GM20000 (cell line): ENCODE data around the gene RIPOR2.

ENCODE experiments used
- DNase-seq: peaks from one replicate; pipeline ENCODE4 v3.0.0; 2012; ENCODE audit warnings: low spot score
- TF ChIP-seq, protein P1 (sequence below): IDR thresholded peaks from 2 replicates; pipeline ENCODE4 v1.5.1; 2012; ENCODE audit warnings: mild to moderate bottlenecking, control low read depth; ENCODE audit errors: extremely low read depth, missing control alignments

Gene RIPOR2

DNA sequence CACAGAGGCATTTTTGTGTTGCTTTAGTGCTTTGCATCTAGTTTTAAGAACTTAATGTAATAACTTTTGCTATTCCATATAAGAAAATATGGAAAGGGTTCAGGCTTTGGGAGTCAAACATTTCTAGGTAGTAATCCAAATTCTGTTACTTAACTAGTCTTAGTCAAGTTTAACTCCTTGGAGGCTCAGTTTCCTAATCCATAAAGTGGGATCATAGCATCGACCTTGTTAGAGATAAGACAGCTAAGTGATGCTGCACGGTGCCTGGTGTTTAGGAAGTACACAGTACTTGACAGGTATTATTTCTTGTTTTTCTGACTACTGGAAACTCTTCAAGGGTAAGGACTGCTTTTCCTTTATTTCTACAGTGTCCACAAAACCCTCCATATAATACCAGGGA, 112.6 kb downstream of the RIPOR2 start:
- DNase-seq, result no peak
- TF ChIP-seq, protein P1, sequence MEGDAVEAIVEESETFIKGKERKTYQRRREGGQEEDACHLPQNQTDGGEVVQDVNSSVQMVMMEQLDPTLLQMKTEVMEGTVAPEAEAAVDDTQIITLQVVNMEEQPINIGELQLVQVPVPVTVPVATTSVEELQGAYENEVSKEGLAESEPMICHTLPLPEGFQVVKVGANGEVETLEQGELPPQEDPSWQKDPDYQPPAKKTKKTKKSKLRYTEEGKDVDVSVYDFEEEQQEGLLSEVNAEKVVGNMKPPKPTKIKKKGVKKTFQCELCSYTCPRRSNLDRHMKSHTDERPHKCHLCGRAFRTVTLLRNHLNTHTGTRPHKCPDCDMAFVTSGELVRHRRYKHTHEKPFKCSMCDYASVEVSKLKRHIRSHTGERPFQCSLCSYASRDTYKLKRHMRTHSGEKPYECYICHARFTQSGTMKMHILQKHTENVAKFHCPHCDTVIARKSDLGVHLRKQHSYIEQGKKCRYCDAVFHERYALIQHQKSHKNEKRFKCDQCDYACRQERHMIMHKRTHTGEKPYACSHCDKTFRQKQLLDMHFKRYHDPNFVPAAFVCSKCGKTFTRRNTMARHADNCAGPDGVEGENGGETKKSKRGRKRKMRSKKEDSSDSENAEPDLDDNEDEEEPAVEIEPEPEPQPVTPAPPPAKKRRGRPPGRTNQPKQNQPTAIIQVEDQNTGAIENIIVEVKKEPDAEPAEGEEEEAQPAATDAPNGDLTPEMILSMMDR, result no peak

DNA sequence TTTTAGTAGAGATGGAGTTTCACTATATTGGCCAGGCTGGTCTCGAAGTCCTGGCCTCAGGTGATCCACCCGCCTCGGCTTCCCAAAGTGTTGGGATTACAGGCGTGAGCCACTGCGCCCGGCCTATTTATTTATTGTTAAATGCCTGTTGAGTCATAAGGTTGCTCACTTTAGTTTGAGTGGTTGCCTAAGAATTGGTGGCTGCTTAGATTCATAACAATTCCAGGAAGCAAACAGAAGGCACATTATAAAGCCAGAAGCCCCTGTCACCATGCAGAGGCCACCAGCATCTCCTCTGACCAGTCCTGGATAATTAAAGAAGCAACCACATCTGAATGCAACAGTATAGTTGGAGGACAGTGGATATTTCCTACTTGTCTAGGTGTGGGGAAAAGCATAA, 113.1 kb downstream of the RIPOR2 start:
- TF ChIP-seq, protein P1, result no peak
- no peak for DNase-seq

DNA sequence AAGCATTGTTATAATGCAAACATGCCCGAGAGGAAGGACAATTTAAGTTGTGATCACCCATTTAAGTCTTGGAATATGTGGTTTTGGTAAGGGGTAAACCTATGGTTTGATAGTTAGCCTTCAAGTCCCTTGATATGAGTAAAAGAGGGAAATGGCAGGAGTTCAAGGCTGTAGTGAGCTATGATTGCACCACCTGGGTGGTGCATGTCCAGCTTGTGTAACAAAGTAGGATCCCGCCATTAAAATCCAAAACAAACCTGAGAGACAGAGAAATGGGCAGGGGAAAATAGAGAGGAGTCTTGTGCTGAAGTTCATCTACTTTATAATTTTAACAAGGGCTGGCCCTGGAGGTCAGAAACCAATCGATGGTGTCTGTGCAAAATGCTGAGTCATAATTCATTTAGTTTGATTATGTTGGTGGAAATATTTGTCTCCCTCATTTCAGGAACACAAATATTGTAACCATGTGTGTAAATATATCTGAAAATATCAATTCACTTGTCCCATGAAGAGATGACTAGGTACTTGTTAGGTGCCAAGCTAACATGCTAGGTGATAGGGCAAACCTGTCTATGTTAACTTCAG, 113.8 kb downstream of the RIPOR2 start:
- no peak for DNase-seq
- TF ChIP-seq, protein P1, result no peak

DNA sequence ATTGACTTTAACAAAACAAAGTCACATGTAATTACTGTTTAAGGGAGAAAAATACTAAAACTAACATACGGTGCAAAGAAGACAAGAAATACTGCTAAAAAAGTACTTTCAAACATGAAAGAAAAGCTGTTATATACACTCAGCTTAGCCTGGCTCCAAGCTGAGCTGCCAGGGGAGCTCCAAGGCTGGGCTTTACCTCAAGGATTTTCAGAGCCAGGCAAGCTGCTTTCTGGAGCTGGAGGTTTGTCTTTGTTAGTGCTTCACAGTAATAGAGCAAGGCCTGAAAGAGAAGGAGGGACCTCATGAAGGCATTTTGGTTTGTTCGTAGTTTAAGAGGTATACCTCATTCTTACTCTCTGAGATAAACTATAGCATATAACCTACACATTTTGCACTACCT, 117.4 kb downstream of the RIPOR2 start:
- TF ChIP-seq, protein P1, result no peak
- no peak for DNase-seq

DNA sequence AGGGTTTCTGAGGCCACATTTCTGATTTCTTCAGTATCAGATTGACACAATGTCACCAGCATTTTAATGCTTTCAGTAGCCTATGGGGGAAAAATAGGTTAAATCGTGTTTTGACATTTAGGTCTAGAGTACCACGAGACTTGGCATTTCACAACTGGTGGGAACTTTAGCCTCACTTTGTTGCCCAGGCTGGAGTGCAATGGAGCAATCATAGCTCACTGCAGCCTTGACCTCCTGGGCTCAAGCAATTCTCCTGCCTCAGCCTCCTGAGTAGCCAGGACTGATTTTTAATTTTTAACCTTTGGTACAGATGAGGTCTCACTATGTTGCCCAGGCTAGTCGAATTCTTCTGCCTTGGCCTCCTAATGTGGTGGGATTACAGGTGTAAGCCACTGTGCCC, 126.0 kb downstream of the RIPOR2 start:
- DNase-seq, result no peak
- TF ChIP-seq, protein P1, result no peak

DNA sequence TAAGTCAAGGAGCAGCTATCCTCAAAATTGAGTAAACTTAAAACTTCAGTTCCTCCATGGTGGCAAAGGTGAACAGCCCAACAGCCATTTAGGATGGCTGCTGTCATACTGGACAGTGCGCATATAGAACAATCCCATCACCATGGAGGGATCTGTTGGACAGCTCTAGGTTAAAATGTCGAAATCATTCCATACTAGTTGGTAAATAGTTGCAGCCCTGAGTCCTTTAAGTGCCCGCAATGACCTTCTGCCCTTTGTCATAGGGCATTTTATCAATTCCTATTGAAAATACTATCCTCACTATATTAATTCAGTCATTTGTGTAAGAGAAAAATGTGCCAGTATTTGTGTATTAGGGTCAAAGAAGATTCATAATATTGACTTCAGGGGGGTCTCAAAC, 128.2 kb downstream of the RIPOR2 start:
- DNase-seq, result no peak
- TF ChIP-seq, protein P1, result no peak

DNA sequence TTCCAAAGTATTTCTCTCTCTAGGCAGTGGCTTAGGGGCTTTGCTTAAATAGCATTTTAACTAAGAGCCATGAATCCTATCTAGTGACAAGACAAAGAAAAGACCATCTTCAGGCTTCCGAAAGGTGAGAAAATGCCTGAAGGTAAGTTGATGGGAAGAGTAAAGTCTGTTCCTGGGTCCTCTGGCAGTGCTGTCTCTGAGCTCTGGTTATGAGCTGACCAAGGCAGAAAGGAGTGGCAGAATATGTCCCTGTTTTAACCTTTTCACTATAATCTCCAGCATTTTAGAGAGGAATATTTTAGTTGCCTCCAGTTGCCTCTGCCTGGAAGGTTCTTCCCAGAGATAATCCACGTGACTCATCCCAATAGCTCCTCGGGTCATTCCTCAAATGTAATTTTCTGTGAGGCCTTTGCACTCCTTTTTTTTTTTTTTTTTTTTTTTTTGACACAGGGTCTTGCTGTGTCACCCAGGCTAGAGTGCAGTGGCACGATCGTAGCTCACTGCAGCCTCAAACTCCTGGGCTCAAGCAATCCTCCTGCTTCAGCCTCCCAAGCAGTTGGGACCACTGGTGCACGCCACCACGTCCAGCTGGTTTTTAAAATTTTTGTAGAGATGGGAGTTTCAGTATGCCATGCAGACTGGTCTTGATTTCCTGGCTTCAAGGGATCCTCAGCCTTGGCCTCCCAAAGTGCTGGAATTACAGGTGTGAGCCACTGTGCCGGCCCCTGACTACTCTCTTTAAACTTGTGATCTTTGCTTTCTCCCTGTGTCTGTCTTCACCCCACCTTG, 133.3 kb downstream of the RIPOR2 start:
- TF ChIP-seq, protein P1, result no peak
- DNase-seq, result no peak
